Frontal cortex (tissue), 4 donors: ENCODE data around the gene ITPRIP. TPM values are rescaled to one million over a fixed set of nuclear protein-coding genes. Genes with fewer than 3 reads are reported as not detected.

ENCODE experiments used
- DNase-seq, 2 donors: peaks; one replicate each; pipeline ENCODE4 v3.0.0; 2012; ENCODE audit warnings: low spot score in 2 of 2
- FAIRE-seq: peaks from 2 replicates; lab custom pipeline; 2012; peaks lifted over from hg19 to GRCh38; lab: Jason Lieb, UNC
- small RNA-seq: library from RNA; depleted of rRNA; stranded (forward); fragments of <200 nt; gene quantifications from one replicate; pipeline ENCODE3, GENCODE V24; 2014
- total RNA-seq: library from RNA; depleted of rRNA; stranded (reverse); fragments of >200 nt; gene quantifications from one replicate; pipeline ENCODE4 v1.2.3, GENCODE V29; 2014
- donor health status: control.
- donor health status: control.
- donor health status: control.

The ITPRIP gene
- total RNA-seq, 1 donor from 2014 or later = 1.2 TPM

GRCh38 chr10:104262055-104262454 is 76.2 kb downstream of the ITPRIP start:
- DNase-seq (no peak), FAIRE-seq (no peak)

GRCh38 chr10:104260775-104261115 is 77.5 kb downstream of the ITPRIP start:
- DNase-seq (no peak), FAIRE-seq (no peak)

DNA sequence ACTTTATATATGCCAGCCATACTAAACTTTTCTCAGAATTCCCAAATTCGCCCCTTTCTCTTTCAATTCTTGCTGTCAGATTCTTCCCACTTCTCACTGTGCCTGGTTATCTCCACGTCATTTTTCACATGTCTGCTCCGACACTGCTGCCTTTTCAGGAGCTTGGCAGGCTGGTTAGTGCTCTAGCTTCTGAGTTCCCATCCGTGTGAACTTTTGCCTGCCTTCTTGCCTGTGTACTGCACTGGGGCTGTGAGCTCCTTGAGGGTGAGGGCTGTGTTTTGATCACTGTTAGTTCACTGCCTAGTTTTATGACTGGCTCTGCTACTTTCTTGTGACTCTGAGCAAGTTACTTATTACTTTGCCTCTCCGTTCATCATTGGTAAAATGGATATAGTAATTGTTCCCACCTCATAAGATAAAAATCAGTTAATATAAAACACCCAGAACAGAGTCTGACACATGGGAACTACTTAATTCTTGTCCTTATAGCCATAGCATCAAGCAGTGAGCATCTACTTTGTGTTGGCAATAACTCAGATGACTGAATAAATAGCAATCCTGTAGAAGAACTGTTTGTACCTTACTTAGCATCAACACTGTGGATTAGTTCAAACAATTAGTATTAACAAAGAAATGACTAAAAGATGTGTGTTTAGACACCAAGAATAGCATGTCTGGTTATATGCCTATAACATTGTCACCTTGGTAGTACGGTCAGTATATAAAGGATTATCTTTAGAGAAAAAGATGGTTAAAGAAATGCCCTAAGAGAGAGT is 78.1 kb downstream of the ITPRIP start:
- FAIRE-seq (no peak), DNase-seq (no peak)

Small RNAs within 50 kb of the gene (small RNA-seq; reads per million reads assigned to genes)
- 0.20 reads per million for gene MIR4482

Other genes with a start within 250 kb of the ITPRIP start
- gene SFR1, start 216.3 kb downstream of the ITPRIP start, total RNA-seq = 15.5 TPM
- gene CFAP43, start 106.1 kb downstream of the ITPRIP start, total RNA-seq = 15.9 TPM
- 39.9 TPM for gene GSTO1, start 83.6 kb downstream of the ITPRIP start, total RNA-seq
- gene GSTO2, start 69.3 kb downstream of the ITPRIP start, total RNA-seq = 2.4 TPM
- gene CFAP58, start 15.4 kb upstream of the ITPRIP start, total RNA-seq = 1.2 TPM